Loucy (cell line): ENCODE measurements around the gene CHST9.

Experiments used
- H2AFZ ChIP-seq: fragments of 200-600 bp; sonication (generic); 2 replicates; pipeline ENCODE4 v1.6.0; 2016; ENCODE audit warnings: antibody characterized with exemption, mild to moderate bottlenecking, low read length, moderate library complexity
- H3F3A ChIP-seq: fragments of 200-600 bp; 2 replicates; pipeline ENCODE4 v1.6.0; 2016; ENCODE audit warnings: antibody characterized with exemption, low read depth, mild to moderate bottlenecking
- H3K27me3 ChIP-seq: fragments of 200-600 bp; sonication (generic); 2 replicates; pipeline ENCODE4 v1.6.1; 2014; ENCODE audit warnings: low read length, mild to moderate bottlenecking; ENCODE audit not compliant: insufficient read depth, poor library complexity, severe bottlenecking
- H3K36me3 ChIP-seq: fragments of 200-600 bp; sonication (generic); 2 replicates; pipeline ENCODE4 v1.6.1; 2016; ENCODE audit warnings: low read length; ENCODE audit not compliant: insufficient read depth
- H3K4me1 ChIP-seq: fragments of 200-600 bp; sonication (generic); 2 replicates; pipeline ENCODE4 v1.5.1; 2014; ENCODE audit warnings: low read length, mild to moderate bottlenecking; ENCODE audit not compliant: insufficient read depth, poor library complexity, severe bottlenecking
- H3K4me2 ChIP-seq: fragments of 200-600 bp; sonication (generic); 2 replicates; pipeline ENCODE4 v1.6.0; 2014; ENCODE audit warnings: antibody characterized with exemption, low read length, low read depth, mild to moderate bottlenecking; ENCODE audit not compliant: poor library complexity, severe bottlenecking
- H3K4me3 ChIP-seq: fragments of 200-600 bp; sonication (generic); 2 replicates; pipeline ENCODE4 v1.5.1; 2014; ENCODE audit warnings: low read length, mild to moderate bottlenecking, mixed read lengths; ENCODE audit not compliant: poor library complexity, severe bottlenecking
- H3K79me2 ChIP-seq: fragments of 200-600 bp; sonication (generic); 2 replicates; pipeline ENCODE4 v1.6.1; 2014; ENCODE audit warnings: low read length; ENCODE audit not compliant: insufficient read depth
- H3K9ac ChIP-seq: fragments of 200-600 bp; sonication (generic); 2 replicates; pipeline ENCODE4 v1.6.0; 2014; ENCODE audit warnings: mild to moderate bottlenecking, low read depth, low read length, moderate library complexity; ENCODE audit not compliant: poor library complexity, severe bottlenecking
- H3K9me2 ChIP-seq: fragments of 200-600 bp; sonication (generic); replicated peaks from 2 replicates; pipeline ENCODE4 v1.6.1; 2016; ENCODE audit warnings: low read depth, low read length, mixed read lengths
- H3K9me3 ChIP-seq: fragments of 200-600 bp; sonication (generic); 2 replicates; pipeline ENCODE4 v1.6.1; 2014; ENCODE audit warnings: mild to moderate bottlenecking, antibody characterized with exemption, low read length, low read depth; ENCODE audit not compliant: insufficient read depth
- H4K20me1 ChIP-seq: fragments of 200-600 bp; sonication (generic); 2 replicates; pipeline ENCODE4 v1.6.0; 2014; ENCODE audit warnings: antibody characterized with exemption, low read length, mild to moderate bottlenecking; ENCODE audit not compliant: insufficient read depth, poor library complexity, severe bottlenecking
- CTCF ChIP-seq: fragments of 200-600 bp; sonication (generic); conservative IDR thresholded peaks from 2 replicates; pipeline ENCODE4 v1.5.1; 2014; ENCODE audit warnings: mild to moderate bottlenecking, antibody characterized with exemption, low read length
- EZH2phosphoT487 ChIP-seq: fragments of 200-600 bp; IDR thresholded peaks from 2 replicates; pipeline ENCODE4 v1.6.1; 2018; ENCODE audit warnings: antibody characterized with exemption, mild to moderate bottlenecking, moderate library complexity, borderline replicate concordance

The CHST9 gene

GRCh38 chr18:27175914-27176313, 9.2 kb downstream of the CHST9 start:
- H3K4me2 ChIP-seq, result no peak overlapping the region
- no peaks in the 10 kb centered on the region for H3F3A ChIP-seq
- H3K27me3 ChIP-seq, result no peaks in the 10 kb centered on the region
- H3K79me2 ChIP-seq, result no peaks in the 10 kb centered on the region
- H3K36me3 ChIP-seq, result no peaks in the 10 kb centered on the region
- TF ChIP-seq EZH2phosphoT487, result no peak
- no peak for TF ChIP-seq CTCF
- no peak overlapping the region for H2AFZ ChIP-seq
- no peak overlapping the region for H3K4me3 ChIP-seq
- H3K9ac ChIP-seq, result no peak overlapping the region
- no peaks in the 10 kb centered on the region for H3K9me2 ChIP-seq
- no peaks in the 10 kb centered on the region for H4K20me1 ChIP-seq
- H3K9me3 ChIP-seq, result no peaks in the 10 kb centered on the region
- H3K4me1 ChIP-seq, result no peaks in the 10 kb centered on the region

GRCh38 chr18:27175245-27175644, 9.9 kb downstream of the CHST9 start:
- no peaks in the 10 kb centered on the region for H3K79me2 ChIP-seq
- H4K20me1 ChIP-seq, result no peaks in the 10 kb centered on the region
- H3K36me3 ChIP-seq, result no peaks in the 10 kb centered on the region
- TF ChIP-seq CTCF (no peak), EZH2phosphoT487 (no peak)
- no peak overlapping the region for H3K4me3 ChIP-seq
- H3F3A ChIP-seq, result no peaks in the 10 kb centered on the region
- no peaks in the 10 kb centered on the region for H3K9me3 ChIP-seq
- H3K4me1 ChIP-seq, result no peaks in the 10 kb centered on the region
- H3K9me2 ChIP-seq, result no peaks in the 10 kb centered on the region
- H3K4me2 ChIP-seq, result no peak overlapping the region
- H2AFZ ChIP-seq, result no peak overlapping the region
- no peak overlapping the region for H3K9ac ChIP-seq
- no peaks in the 10 kb centered on the region for H3K27me3 ChIP-seq

GRCh38 chr18:27171993-27172392, 13.1 kb downstream of the CHST9 start:
- Histone ChIP-seq H3K4me2 (no peak overlapping the region), H3K4me1 (no peaks in the 10 kb centered on the region), H3F3A (no peaks in the 10 kb centered on the region), H3K36me3 (no peaks in the 10 kb centered on the region), H3K79me2 (no peaks in the 10 kb centered on the region), H2AFZ (no peak overlapping the region), H3K27me3 (no peaks in the 10 kb centered on the region), H3K9me2 (no peaks in the 10 kb centered on the region), H4K20me1 (no peaks in the 10 kb centered on the region), H3K9ac (no peak overlapping the region), H3K4me3 (no peak overlapping the region), H3K9me3 (no peaks in the 10 kb centered on the region)
- no peak for TF ChIP-seq CTCF
- no peak for TF ChIP-seq EZH2phosphoT487
